Brain microvascular endothelial cell (primary cell): ENCODE data around the gene ABL1.

Experiments
- DNase-seq: peaks from one replicate; pipeline ENCODE4 v3.0.0-alpha.2; 2020
- H3K27ac ChIP-seq: fragments of 250-450 bp; sonication (Bioruptor Pico); 2 replicates; pipeline ENCODE4 v1.5.1; 2020; ENCODE audit warnings: mild to moderate bottlenecking, moderate library complexity
- H3K27me3 ChIP-seq: fragments of 250-450 bp; sonication (Bioruptor Pico); replicated peaks from 2 replicates; pipeline ENCODE4 v1.5.1; 2020; ENCODE audit warnings: mild to moderate bottlenecking
- H3K36me3 ChIP-seq: fragments of 250-450 bp; sonication (Bioruptor Pico); replicated peaks from 2 replicates; pipeline ENCODE4 v1.5.1; 2020; ENCODE audit warnings: mild to moderate bottlenecking
- H3K4me3 ChIP-seq: 2 replicates; pipeline ENCODE4 v1.5.1; 2011; ENCODE audit warnings: low read depth, mild to moderate bottlenecking, control low read depth, low read length, moderate library complexity
- CTCF ChIP-seq: IDR thresholded peaks from 2 replicates; pipeline ENCODE4 v1.5.1; 2011; ENCODE audit warnings: low read depth, mild to moderate bottlenecking, moderate library complexity, low read length, control low read depth, inconsistent platforms; ENCODE audit errors: missing control alignments
- in situ Hi-C: cut with HindIII; loops from 2 replicates; pipeline ENCODE4 v1.10.0; 2017; ENCODE audit warnings: low sequenced_read_pairs, low pct_ligation_motif_present

Gene ABL1

DNA sequence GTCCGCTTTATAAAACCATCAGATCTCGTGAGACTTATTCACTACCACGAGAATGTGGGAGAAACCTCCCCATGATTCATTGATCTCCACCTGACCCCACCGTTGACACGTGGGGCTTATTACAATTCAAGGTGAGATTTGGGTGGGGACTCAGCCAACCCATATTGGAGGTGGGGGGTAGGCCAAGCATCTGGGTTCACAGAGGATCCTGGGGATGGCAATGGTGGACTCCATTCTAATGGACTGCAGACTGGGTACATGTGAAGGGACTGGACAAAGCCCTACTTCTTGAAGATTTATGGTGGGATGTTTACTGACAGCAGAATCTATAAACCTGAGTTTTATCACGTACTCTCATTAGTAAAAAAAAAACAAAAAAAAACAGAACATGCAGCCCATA, 46.5 kb downstream of the ABL1 start:
- in situ Hi-C loops: no loop called here
- Histone ChIP-seq H3K27me3 (no peaks in the 10 kb centered on the region), H3K4me3 (no peak overlapping the region), H3K36me3 (peaks cover 99% of the 10 kb centered on the region), H3K27ac (no peak overlapping the region)
- DNase-seq: no peak
- no peak for TF ChIP-seq CTCF

DNA sequence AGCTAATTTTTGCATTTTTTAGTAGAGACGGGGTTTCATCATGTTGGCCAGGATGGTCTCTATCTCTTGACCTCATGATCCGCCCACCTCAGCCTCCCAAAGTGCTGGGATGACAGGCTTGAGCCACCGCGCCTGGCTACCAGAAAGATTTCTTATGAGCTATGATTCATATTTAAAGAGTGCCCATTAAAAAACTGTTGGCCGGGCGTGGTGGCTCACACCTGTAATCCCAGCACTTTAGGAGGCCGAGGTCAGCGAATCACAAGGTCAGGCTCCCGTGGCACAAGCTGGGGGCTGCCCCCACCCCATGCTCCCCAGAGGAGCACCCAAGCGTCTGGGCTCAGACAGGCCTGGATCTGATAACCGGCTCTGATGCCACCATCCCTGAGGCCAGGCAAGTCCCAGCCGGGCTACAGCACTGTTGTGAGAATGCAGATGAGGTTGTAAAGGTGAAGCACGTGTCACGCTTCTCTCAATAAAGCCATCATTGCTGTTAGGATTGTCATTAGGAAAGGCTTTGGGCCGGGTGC, 47.7 kb downstream of the ABL1 start:
- no peak for DNase-seq
- Histone ChIP-seq H3K4me3 (no peak overlapping the region), H3K36me3 (peaks cover 100% of the 10 kb centered on the region), H3K27me3 (no peaks in the 10 kb centered on the region), H3K27ac (peak overlapping the region; percentile 31)
- in situ Hi-C loops: no loop called here
- no peak for TF ChIP-seq CTCF

- no peaks in the 10 kb centered on the region for H3K27me3 ChIP-seq
- DNase-seq: no peak
- no peak overlapping the region for H3K4me3 ChIP-seq
- in situ Hi-C loops: no loop called here
- no peak for TF ChIP-seq CTCF
- no peak overlapping the region for H3K27ac ChIP-seq
- peaks cover 100% of the 10 kb centered on the region for H3K36me3 ChIP-seq
Measured at GRCh38 chr9:130883479-130883878, 48.4 kb downstream of the ABL1 start.

- Histone ChIP-seq H3K4me3 (no peak overlapping the region), H3K27ac (no peak overlapping the region), H3K27me3 (no peaks in the 10 kb centered on the region), H3K36me3 (peaks cover 100% of the 10 kb centered on the region)
- DNase-seq: no peak
- in situ Hi-C loops: no loop called here
- no peak for TF ChIP-seq CTCF
Measured at GRCh38 chr9:130884111-130884531, 49.1 kb downstream of the ABL1 start.

DNA sequence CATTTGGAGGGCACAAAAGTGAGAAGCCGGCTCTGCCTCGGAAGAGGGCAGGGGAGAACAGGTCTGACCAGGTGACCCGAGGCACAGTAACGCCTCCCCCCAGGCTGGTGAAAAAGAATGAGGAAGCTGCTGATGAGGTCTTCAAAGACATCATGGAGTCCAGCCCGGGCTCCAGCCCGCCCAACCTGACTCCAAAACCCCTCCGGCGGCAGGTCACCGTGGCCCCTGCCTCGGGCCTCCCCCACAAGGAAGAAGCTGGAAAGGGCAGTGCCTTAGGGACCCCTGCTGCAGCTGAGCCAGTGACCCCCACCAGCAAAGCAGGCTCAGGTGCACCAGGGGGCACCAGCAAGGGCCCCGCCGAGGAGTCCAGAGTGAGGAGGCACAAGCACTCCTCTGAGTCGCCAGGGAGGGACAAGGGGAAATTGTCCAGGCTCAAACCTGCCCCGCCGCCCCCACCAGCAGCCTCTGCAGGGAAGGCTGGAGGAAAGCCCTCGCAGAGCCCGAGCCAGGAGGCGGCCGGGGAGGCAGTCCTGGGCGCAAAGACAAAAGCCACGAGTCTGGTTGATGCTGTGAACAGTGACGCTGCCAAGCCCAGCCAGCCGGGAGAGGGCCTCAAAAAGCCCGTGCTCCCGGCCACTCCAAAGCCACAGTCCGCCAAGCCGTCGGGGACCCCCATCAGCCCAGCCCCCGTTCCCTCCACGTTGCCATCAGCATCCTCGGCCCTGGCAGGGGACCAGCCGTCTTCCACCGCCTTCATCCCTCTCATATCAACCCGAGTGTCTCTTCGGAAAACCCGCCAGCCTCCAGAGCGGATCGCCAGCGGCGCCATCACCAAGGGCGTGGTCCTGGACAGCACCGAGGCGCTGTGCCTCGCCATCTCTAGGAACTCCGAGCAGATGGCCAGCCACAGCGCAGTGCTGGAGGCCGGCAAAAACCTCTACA, 49.8 kb downstream of the ABL1 start:
- H3K27ac ChIP-seq: peak overlapping the region; percentile 3
- H3K4me3 ChIP-seq: no peak overlapping the region
- in situ Hi-C loops: no loop called here
- no peak for TF ChIP-seq CTCF
- DNase-seq: no peak
- H3K27me3 ChIP-seq: no peaks in the 10 kb centered on the region
- H3K36me3 ChIP-seq: peaks cover 97% of the 10 kb centered on the region
